ENCODE results near the gene CA5A. TPM values are rescaled to one million over a fixed set of nuclear protein-coding genes. Genes with fewer than 3 reads are reported as not detected.

Gene CA5A
- total and polyA plus RNA-seq, 2 experiments from 2014 or later, result not detected

DNA sequence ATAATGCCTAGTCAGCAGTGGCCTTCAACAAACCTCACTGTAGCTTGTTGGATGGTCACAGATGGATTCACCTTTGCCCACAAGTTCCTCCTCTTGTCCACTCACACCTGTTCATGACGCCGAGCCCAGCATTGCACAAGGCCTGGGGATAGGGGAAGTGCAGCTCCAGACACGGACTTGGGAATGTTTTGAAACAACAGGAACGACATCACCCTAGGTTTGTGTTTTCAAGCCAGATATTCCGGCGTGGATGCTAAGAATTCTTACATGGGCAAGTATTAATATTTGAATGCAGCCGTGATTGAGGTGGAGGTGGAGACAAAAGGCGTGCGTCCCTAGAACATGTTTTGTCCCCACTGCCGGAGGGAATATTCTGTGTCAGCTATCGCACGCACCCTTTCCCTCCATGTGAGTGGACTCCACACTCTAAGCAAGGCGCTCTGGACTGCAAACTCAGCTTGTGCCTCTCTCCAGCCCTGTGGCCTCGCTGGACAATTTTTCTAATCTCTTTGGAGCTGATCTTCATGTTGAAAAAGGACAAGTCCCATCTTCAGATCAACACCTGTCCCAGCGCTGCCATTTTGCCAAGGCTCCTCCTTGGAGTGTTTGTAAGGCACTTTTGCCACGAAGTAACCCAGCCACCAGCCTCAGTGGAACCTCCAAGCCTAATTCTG, 12.9 kb upstream of the CA5A start:
- H3K27ac ChIP-seq (ENCODE audit: low read depth), result no peak overlapping the region
- no peaks in the 10 kb centered on the region for H3K9me3 Mint-ChIP-seq
- no peaks in the 10 kb centered on the region for H3K27me3 ChIP-seq (ENCODE audit: insufficient read depth)
- no peaks in the 10 kb centered on the region for H3K36me3 ChIP-seq (ENCODE audit: insufficient read depth)
- H3K4me2 ChIP-seq, result no peak overlapping the region
- TF ChIP-seq, protein P1, sequence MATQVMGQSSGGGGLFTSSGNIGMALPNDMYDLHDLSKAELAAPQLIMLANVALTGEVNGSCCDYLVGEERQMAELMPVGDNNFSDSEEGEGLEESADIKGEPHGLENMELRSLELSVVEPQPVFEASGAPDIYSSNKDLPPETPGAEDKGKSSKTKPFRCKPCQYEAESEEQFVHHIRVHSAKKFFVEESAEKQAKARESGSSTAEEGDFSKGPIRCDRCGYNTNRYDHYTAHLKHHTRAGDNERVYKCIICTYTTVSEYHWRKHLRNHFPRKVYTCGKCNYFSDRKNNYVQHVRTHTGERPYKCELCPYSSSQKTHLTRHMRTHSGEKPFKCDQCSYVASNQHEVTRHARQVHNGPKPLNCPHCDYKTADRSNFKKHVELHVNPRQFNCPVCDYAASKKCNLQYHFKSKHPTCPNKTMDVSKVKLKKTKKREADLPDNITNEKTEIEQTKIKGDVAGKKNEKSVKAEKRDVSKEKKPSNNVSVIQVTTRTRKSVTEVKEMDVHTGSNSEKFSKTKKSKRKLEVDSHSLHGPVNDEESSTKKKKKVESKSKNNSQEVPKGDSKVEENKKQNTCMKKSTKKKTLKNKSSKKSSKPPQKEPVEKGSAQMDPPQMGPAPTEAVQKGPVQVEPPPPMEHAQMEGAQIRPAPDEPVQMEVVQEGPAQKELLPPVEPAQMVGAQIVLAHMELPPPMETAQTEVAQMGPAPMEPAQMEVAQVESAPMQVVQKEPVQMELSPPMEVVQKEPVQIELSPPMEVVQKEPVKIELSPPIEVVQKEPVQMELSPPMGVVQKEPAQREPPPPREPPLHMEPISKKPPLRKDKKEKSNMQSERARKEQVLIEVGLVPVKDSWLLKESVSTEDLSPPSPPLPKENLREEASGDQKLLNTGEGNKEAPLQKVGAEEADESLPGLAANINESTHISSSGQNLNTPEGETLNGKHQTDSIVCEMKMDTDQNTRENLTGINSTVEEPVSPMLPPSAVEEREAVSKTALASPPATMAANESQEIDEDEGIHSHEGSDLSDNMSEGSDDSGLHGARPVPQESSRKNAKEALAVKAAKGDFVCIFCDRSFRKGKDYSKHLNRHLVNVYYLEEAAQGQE (IDR thresholded peaks at IDR 0.05; ENCODE audit: unreplicated experiment), result no peak
- TF ChIP-seq EZH2phosphoT487 (IDR thresholded peaks at IDR 0.05; ENCODE audit: unreplicated experiment) (no peak), STAT1 (IDR thresholded peaks at IDR 0.05; ENCODE audit: unreplicated experiment) (no peak), NANOG (IDR thresholded peaks at IDR 0.05; ENCODE audit: borderline replicate concordance) (no peak), POLR2AphosphoS5 (IDR thresholded peaks at IDR 0.05; ENCODE audit: low read depth) (no peak), EZH2 (IDR thresholded peaks at IDR 0.05; ENCODE audit: low read depth, unreplicated experiment) (no peak), ZNF114 (CRISPR knock-in tag; IDR thresholded peaks at IDR 0.05) (no peak), ZNF331 (CRISPR knock-in tag; IDR thresholded peaks at IDR 0.05; ENCODE audit: low read depth) (no peak), JUNB (IDR thresholded peaks at IDR 0.05; ENCODE audit: unreplicated experiment) (no peak), CREB1 (CRISPR knock-in tag; IDR thresholded peaks at IDR 0.05; ENCODE audit: low read depth) (no peak)
- TF ChIP-seq, protein P2, sequence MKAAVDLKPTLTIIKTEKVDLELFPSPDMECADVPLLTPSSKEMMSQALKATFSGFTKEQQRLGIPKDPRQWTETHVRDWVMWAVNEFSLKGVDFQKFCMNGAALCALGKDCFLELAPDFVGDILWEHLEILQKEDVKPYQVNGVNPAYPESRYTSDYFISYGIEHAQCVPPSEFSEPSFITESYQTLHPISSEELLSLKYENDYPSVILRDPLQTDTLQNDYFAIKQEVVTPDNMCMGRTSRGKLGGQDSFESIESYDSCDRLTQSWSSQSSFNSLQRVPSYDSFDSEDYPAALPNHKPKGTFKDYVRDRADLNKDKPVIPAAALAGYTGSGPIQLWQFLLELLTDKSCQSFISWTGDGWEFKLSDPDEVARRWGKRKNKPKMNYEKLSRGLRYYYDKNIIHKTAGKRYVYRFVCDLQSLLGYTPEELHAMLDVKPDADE (IDR thresholded peaks at IDR 0.05), result no peak
- TF ChIP-seq, protein P3, sequence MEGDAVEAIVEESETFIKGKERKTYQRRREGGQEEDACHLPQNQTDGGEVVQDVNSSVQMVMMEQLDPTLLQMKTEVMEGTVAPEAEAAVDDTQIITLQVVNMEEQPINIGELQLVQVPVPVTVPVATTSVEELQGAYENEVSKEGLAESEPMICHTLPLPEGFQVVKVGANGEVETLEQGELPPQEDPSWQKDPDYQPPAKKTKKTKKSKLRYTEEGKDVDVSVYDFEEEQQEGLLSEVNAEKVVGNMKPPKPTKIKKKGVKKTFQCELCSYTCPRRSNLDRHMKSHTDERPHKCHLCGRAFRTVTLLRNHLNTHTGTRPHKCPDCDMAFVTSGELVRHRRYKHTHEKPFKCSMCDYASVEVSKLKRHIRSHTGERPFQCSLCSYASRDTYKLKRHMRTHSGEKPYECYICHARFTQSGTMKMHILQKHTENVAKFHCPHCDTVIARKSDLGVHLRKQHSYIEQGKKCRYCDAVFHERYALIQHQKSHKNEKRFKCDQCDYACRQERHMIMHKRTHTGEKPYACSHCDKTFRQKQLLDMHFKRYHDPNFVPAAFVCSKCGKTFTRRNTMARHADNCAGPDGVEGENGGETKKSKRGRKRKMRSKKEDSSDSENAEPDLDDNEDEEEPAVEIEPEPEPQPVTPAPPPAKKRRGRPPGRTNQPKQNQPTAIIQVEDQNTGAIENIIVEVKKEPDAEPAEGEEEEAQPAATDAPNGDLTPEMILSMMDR (conservative IDR thresholded peaks at IDR 0.05; ENCODE audit: low read depth in 2 of 2), result no peak
- TF ChIP-seq, protein P4, sequence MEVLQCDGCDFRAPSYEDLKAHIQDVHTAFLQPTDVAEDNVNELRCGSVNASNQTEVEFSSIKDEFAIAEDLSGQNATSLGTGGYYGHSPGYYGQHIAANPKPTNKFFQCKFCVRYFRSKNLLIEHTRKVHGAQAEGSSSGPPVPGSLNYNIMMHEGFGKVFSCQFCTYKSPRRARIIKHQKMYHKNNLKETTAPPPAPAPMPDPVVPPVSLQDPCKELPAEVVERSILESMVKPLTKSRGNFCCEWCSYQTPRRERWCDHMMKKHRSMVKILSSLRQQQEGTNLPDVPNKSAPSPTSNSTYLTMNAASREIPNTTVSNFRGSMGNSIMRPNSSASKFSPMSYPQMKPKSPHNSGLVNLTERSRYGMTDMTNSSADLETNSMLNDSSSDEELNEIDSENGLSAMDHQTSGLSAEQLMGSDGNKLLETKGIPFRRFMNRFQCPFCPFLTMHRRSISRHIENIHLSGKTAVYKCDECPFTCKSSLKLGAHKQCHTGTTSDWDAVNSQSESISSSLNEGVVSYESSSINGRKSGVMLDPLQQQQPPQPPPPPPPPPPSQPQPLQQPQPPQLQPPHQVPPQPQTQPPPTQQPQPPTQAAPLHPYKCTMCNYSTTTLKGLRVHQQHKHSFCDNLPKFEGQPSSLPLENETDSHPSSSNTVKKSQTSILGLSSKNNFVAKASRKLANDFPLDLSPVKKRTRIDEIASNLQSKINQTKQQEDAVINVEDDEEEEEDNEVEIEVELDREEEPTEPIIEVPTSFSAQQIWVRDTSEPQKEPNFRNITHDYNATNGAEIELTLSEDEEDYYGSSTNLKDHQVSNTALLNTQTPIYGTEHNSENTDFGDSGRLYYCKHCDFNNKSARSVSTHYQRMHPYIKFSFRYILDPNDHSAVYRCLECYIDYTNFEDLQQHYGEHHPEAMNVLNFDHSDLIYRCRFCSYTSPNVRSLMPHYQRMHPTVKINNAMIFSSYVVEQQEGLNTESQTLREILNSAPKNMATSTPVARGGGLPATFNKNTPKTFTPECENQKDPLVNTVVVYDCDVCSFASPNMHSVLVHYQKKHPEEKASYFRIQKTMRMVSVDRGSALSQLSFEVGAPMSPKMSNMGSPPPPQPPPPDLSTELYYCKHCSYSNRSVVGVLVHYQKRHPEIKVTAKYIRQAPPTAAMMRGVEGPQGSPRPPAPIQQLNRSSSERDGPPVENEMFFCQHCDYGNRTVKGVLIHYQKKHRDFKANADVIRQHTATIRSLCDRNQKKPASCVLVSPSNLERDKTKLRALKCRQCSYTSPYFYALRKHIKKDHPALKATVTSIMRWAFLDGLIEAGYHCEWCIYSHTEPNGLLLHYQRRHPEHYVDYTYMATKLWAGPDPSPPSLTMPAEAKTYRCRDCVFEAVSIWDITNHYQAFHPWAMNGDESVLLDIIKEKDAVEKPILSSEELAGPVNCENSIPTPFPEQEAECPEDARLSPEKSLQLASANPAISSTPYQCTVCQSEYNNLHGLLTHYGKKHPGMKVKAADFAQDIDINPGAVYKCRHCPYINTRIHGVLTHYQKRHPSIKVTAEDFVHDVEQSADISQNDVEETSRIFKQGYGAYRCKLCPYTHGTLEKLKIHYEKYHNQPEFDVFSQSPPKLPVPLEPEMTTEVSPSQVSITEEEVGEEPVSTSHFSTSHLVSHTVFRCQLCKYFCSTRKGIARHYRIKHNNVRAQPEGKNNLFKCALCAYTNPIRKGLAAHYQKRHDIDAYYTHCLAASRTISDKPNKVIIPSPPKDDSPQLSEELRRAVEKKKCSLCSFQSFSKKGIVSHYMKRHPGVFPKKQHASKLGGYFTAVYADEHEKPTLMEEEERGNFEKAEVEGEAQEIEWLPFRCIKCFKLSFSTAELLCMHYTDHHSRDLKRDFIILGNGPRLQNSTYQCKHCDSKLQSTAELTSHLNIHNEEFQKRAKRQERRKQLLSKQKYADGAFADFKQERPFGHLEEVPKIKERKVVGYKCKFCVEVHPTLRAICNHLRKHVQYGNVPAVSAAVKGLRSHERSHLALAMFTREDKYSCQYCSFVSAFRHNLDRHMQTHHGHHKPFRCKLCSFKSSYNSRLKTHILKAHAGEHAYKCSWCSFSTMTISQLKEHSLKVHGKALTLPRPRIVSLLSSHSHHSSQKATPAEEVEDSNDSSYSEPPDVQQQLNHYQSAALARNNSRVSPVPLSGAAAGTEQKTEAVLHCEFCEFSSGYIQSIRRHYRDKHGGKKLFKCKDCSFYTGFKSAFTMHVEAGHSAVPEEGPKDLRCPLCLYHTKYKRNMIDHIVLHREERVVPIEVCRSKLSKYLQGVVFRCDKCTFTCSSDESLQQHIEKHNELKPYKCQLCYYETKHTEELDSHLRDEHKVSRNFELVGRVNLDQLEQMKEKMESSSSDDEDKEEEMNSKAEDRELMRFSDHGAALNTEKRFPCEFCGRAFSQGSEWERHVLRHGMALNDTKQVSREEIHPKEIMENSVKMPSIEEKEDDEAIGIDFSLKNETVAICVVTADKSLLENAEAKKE (CRISPR knock-in tag; IDR thresholded peaks at IDR 0.05), result no peak
- peaks cover 15% of the 10 kb centered on the region for H3K36me3 Mint-ChIP-seq (ENCODE audit: low read depth)
- peak overlapping the region; percentile 38; the same call in 1 of the 2 replicates for H2AFZ ChIP-seq
- H3K4me3 ChIP-seq, result no peak overlapping the region
- peaks cover 16% of the 10 kb centered on the region for H4K20me1 ChIP-seq (replicated peaks; ENCODE audit: insufficient read depth)
- peaks cover 10% of the 10 kb centered on the region for H3K4me1 ChIP-seq (ENCODE audit: insufficient read depth)
- DNase-seq (ENCODE audit: low spot score), result no peak
- H3K27ac Mint-ChIP-seq, result no peak overlapping the region; the same call in 1 of the 2 replicates
- ATAC-seq, result no peak
- peaks cover 22% of the 10 kb centered on the region for H3K27me3 Mint-ChIP-seq (ENCODE audit: insufficient read depth, low read depth, poor library complexity)
- H3K4me1 Mint-ChIP-seq, result peaks cover 46% of the 10 kb centered on the region
- H3F3A ChIP-seq (replicated peaks; ENCODE audit: low read depth), result 0 out of 2 replicates have a peak, but pooled peaks cover 3% of the 10 kb centered on the region
- H3K9me2 ChIP-seq (ENCODE audit: insufficient read depth), result no peaks in the 10 kb centered on the region
- no peak overlapping the region for H3K4me3 Mint-ChIP-seq
- H3K79me2 ChIP-seq (replicated peaks; ENCODE audit: insufficient read depth), result peaks cover 25% of the 10 kb centered on the region

Measured in GM23338 (cell line).